Esophagus muscularis mucosa (tissue), 4 donors: ENCODE data around the gene XYLT2. TPM values are rescaled to one million over a fixed set of nuclear protein-coding genes. Genes with fewer than 3 reads are reported as not detected.

ENCODE experiments used
- DNase-seq: peaks from one replicate; pipeline ENCODE4 v3.0.0-alpha.2; 2017; ENCODE audit errors: extremely low spot score
- H3K27ac ChIP-seq, 4 donors: fragments of 200-600 bp; sonication (generic); replicated peaks in 1 of 4; 1 replicate in 3 of 4; 2 replicates in 1 of 4; pipeline ENCODE4 v1.5.1; 2016 to 2019; ENCODE audit warnings: mild to moderate bottlenecking in 1 of 4
- H3K27me3 ChIP-seq, 4 donors: fragments of 200-600 bp; sonication (generic); one replicate each; pipeline versions ENCODE4 v1.5.1 to v1.6.0; 2016 to 2019
- H3K36me3 ChIP-seq, 4 donors: fragments of 200-600 bp; sonication (generic); one replicate each; pipeline ENCODE4 v1.5.1; 2016 to 2019
- H3K4me1 ChIP-seq, 4 donors: fragments of 200-600 bp; sonication (generic); one replicate each; pipeline ENCODE4 v1.5.1; 2016 to 2019
- H3K4me3 ChIP-seq, 4 donors: fragments of 200-600 bp; sonication (generic); 1 replicate in 2 of 4; 2 replicates in 2 of 4; pipeline ENCODE4 v1.5.1; 2016 to 2019; ENCODE audit warnings: mild to moderate bottlenecking in 4 of 4, moderate library complexity in 1 of 4
- H3K9me3 ChIP-seq, 4 donors: fragments of 200-600 bp; sonication (generic); 1 replicate in 3 of 4; 2 replicates in 1 of 4; pipeline ENCODE4 v1.5.1; 2016 to 2019
- POLR2AphosphoS5 ChIP-seq, 2 donors: sonication (generic); formaldehyde crosslinking; IDR thresholded peaks; one replicate each; pipeline ENCODE4 v1.6.1; 2017; ENCODE audit warnings: antibody characterized with exemption in 2 of 2
- WGBS: methylation state at CpG from one replicate; pipeline ENCODE4 v1.1.5; 2018; 5-methylcytosine and 5-hydroxymethylcytosine counted together
- intact Hi-C: fragments of 100-400 bp; cut with DNase I; formaldehyde crosslinking; loops from one replicate; pipeline ENCODE4 v1.15.1; 2023
- small RNA-seq, 3 donors: library from RNA; depleted of rRNA; stranded (forward); fragments of <200 nt; gene quantifications; one replicate each; pipeline ENCODE3, GENCODE V24; 2016
- total RNA-seq, 4 donors: library from RNA; depleted of rRNA; stranded (reverse); fragments of >200 nt; gene quantifications; one replicate each; pipeline versions ENCODE4 v1.1.0 to v1.2.1, GENCODE V29; 2016

Gene XYLT2
- total RNA-seq, 4 donors from 2014 or later, result 12.8 to 29.8 (median 26.0) TPM

DNA sequence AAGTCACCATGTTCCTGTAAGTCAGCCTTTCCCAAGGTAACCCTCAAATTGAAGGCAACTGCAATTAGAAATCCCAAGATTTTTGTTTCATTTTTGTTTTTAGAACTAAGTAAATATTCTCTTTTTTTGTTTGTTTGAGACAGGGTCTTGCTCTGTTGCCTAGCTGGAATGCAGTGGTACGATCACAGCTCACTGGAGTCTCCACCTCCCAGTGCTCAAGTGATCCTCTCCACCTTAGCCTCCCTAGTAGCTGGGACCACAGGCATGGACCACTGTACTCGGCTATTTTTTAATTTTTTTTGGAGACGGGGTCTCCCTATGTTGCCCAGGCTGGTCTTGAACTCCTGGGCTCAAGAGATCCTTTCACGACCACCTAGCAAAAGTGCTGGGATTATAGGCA lies 62.0 kb downstream of the XYLT2 start:
- H3K27me3 ChIP-seq, result peaks cover 0 to 15% (median 0%) of the 10 kb centered on the region in 4 donors
- no peak overlapping the region for H3K27ac ChIP-seq
- H3K9me3 ChIP-seq, result no peaks in the 10 kb centered on the region
- no peak for DNase-seq
- no peak overlapping the region for H3K4me3 ChIP-seq
- WGBS, result 79% methylated on average over 4 of the region's 4 CpGs
- H3K4me1 ChIP-seq, result no peaks in the 10 kb centered on the region
- intact Hi-C loops, result no loop called here
- no peak for TF ChIP-seq POLR2AphosphoS5 (IDR thresholded peaks at IDR 0.05)
- H3K36me3 ChIP-seq, result no peaks in the 10 kb centered on the region

Small RNAs within 50 kb of the gene (small RNA-seq; reads per million reads assigned to genes)
- 0 reads per million in 3 donors for gene RF00019

Other genes starting within 250 kb of the XYLT2 start
- 1 to 10 TPM in 3 of 4 donors, under 1 TPM in 1; 0.98 to 1.8 (median 1.5) TPM for gene SAMD14, start 216.0 kb upstream of the XYLT2 start, total RNA-seq
- 10 to 100 TPM; 20.2 to 46.3 (median 37.5) TPM for gene PPP1R9B, start 195.4 kb upstream of the XYLT2 start, total RNA-seq
- gene SGCA, start 180.1 kb upstream of the XYLT2 start, total RNA-seq, result 100 to 1,000 TPM in 1 of 4 donors, 10 to 100 TPM in 3; 72.7 to 145 (median 82.8) TPM
- 100 to 1,000 TPM in 1 of 4 donors, 10 to 100 TPM in 3; 20.7 to 123 (median 41.5) TPM for gene COL1A1, start 144.5 kb upstream of the XYLT2 start, total RNA-seq
- gene TMEM92, start 71.7 kb upstream of the XYLT2 start, total RNA-seq, result under 1 TPM in 1 of 4 donors, not detected in 3; 0.80 TPM
- 10 to 100 TPM; 33.6 to 58.8 (median 48.1) TPM for gene MRPL27, start 27.1 kb downstream of the XYLT2 start, total RNA-seq
- gene EME1, start 27.1 kb downstream of the XYLT2 start, total RNA-seq, result not detected
- gene LRRC59, start 51.4 kb downstream of the XYLT2 start, total RNA-seq, result 10 to 100 TPM; 41.1 to 68.1 (median 62.1) TPM
- 1 to 10 TPM; 6.0 to 9.6 (median 8.1) TPM for gene ACSF2, start 80.1 kb downstream of the XYLT2 start, total RNA-seq
- not detected for gene CHAD, start 122.8 kb downstream of the XYLT2 start, total RNA-seq
- 10 to 100 TPM; 12.9 to 24.6 (median 16.1) TPM for gene RSAD1, start 132.7 kb downstream of the XYLT2 start, total RNA-seq
- 1 to 10 TPM in 2 of 4 donors, under 1 TPM in 1, not detected in 1; 0.33 to 1.6 (median 1.2) TPM for gene MYCBPAP, start 162.3 kb downstream of the XYLT2 start, total RNA-seq
- gene EPN3, start 186.6 kb downstream of the XYLT2 start, total RNA-seq, result not detected
- 10 to 100 TPM; 44.1 to 64.4 (median 54.6) TPM for gene SPATA20, start 201.0 kb downstream of the XYLT2 start, total RNA-seq
- gene CACNA1G, start 214.6 kb downstream of the XYLT2 start, total RNA-seq, result under 1 TPM in 3 of 4 donors, not detected in 1; 0.39 to 0.63 (median 0.50) TPM